Activated B cell treated with CpG ODN at 0.5 μM for 24 hours (primary cell): ENCODE results near the gene RRP1. TPM values are rescaled to one million over a fixed set of nuclear protein-coding genes. Genes with fewer than 3 reads are reported as not detected.

Experiments used
- ATAC-seq: fragments of 200-7000 bp; cut with Tn5 transposase; one replicate; pipeline ENCODE4 v1.10.0; 2021; ENCODE audit warnings: low read depth, mild to moderate bottlenecking, moderate library complexity
- CTCF ChIA-PET: fragments of 350-600 bp; sonication (Branson Sonifier 250); formaldehyde crosslinking; loops from one replicate; lab custom pipeline; 2021; ENCODE audit warnings: antibody characterized with exemption; lab: Charles Lee
- POLR2A ChIA-PET: fragments of 350-600 bp; sonication (Branson Sonifier 250); formaldehyde crosslinking; loops from one replicate; lab custom pipeline; 2021; ENCODE audit warnings: antibody characterized with exemption; lab: Charles Lee
- DNase-seq: peaks from one replicate; pipeline ENCODE4 v3.0.0; 2022
- H3K27ac Mint-ChIP-seq: one replicate; pipeline ENCODE4 v1.8.0; 2020; ENCODE audit warnings: mixed read lengths
- H3K27me3 Mint-ChIP-seq: one replicate; pipeline ENCODE4 v1.8.0; 2021; ENCODE audit warnings: mixed read lengths
- H3K36me3 Mint-ChIP-seq: one replicate; pipeline ENCODE4 v1.8.0; 2021; ENCODE audit warnings: low read depth, mixed read lengths
- H3K4me1 Mint-ChIP-seq: one replicate; pipeline ENCODE4 v1.8.0; 2021; ENCODE audit warnings: mixed read lengths
- H3K4me3 Mint-ChIP-seq: one replicate; pipeline ENCODE4 v1.8.0; 2020; ENCODE audit warnings: mild to moderate bottlenecking, mixed read lengths
- H3K9me3 Mint-ChIP-seq: one replicate; pipeline ENCODE4 v1.8.0; 2020; ENCODE audit warnings: mixed read lengths
- intact Hi-C: fragments of 100-400 bp; cut with micrococcal nuclease; formaldehyde crosslinking; loops from one replicate; pipeline ENCODE4 v1.15.1; 2024
- total RNA-seq: library from RNA; stranded (reverse); gene quantifications from 2 replicates; pipeline ENCODE4 v1.2.3, GENCODE V29; 2022
- TF ChIP-seq, protein P1 (sequence below): fragments of 200-600 bp; IDR thresholded peaks from one replicate; pipeline ENCODE4 v1.8.0; 2022; ENCODE audit warnings: antibody characterized with exemption, mild to moderate bottlenecking

The RRP1 gene
- total RNA-seq, 1 donor from 2014 or later, result 36.8 TPM

DNA sequence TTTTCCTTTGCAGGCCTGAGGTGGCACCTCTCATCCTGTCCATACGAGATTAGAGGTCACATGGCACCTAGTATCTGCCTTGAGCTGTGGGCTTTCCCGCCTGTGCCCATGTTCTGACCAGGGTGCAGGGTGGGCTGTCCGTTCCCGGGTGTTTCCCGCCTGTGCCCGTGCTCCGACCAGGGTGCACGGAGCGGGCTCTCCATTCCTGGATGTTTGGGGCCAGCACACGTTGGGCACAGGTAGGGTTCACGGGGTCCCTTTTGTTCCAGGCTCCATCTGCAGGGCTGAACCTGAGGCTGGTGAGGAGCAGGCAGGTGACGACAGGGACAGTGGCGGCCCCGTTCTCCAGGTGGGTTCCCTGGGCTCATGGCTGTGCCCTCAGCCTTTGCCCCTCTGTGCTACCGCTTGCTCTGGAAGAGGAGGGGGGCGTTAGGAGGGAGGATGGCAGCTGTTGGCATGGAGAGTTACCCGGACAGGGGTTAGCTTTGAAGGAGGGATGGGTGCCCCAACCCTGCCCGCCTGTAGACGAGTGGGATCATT is 10.0 kb downstream of the RRP1 start:
- Mint-ChIP-seq H3K36me3 (peaks cover 94% of the 10 kb centered on the region), H3K4me3 (no peak overlapping the region), H3K27ac (no peak overlapping the region), H3K9me3 (no peaks in the 10 kb centered on the region), H3K27me3 (no peaks in the 10 kb centered on the region), H3K4me1 (peaks cover 9% of the 10 kb centered on the region)
- ChIA-PET CTCF (no interaction called here), POLR2A (interaction anchor here (0.7 kb wide), 1 partner anchor 22 kb away, joined by 4 read pairs; no protein-coding TSS in a partner anchor)
- ATAC-seq, result no peak
- intact Hi-C loops, result no loop called here
- DNase-seq, result no peak
- TF ChIP-seq, protein P1, sequence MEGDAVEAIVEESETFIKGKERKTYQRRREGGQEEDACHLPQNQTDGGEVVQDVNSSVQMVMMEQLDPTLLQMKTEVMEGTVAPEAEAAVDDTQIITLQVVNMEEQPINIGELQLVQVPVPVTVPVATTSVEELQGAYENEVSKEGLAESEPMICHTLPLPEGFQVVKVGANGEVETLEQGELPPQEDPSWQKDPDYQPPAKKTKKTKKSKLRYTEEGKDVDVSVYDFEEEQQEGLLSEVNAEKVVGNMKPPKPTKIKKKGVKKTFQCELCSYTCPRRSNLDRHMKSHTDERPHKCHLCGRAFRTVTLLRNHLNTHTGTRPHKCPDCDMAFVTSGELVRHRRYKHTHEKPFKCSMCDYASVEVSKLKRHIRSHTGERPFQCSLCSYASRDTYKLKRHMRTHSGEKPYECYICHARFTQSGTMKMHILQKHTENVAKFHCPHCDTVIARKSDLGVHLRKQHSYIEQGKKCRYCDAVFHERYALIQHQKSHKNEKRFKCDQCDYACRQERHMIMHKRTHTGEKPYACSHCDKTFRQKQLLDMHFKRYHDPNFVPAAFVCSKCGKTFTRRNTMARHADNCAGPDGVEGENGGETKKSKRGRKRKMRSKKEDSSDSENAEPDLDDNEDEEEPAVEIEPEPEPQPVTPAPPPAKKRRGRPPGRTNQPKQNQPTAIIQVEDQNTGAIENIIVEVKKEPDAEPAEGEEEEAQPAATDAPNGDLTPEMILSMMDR, result no peak

DNA sequence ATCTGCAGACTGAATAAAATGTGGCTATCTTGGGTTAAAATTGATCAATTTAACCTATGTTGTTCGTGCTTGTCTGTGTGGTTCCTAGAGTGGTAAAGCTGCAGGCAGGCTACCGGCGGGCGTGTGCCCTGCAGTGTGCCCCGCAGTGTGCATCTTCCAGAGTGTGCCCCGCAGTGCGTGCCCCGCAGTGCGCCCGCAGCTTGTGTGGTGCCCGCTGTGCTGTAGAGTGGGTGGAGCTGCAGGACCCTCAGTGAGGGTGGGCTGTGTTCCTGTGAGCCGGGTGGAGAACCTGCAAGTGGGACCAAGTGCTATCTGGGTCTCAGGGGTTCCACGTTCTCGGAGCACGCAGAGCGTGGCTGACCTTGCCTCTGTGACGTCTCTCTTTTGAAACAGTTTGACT is 10.7 kb downstream of the RRP1 start:
- peaks cover 16% of the 10 kb centered on the region for H3K4me1 Mint-ChIP-seq

DNA sequence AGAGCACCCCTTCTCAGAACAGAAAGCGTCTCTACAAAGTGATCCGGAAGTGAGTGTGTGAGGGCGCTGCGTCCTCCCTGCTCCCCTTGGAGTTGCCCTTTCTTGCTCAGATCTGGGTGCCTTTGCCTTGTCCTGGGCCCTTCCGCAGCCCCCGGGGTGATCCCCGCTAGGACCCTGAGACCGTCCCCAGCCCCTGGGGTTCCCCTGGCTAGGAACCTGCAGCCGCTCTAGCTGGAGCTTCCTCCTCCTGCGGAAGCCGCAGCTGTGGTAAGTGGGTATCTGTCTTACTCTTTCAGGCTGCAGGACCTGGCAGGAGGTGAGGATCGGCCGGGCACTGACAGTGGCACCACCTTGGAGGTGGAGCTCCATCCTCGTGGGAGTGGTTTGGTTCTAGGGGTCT is 11.2 kb downstream of the RRP1 start:
- H3K9me3 Mint-ChIP-seq, result no peaks in the 10 kb centered on the region
- no peaks in the 10 kb centered on the region for H3K27me3 Mint-ChIP-seq
- ATAC-seq (no peak), DNase-seq (no peak)
- POLR2A ChIA-PET, result no interaction called here
- peaks cover 21% of the 10 kb centered on the region for H3K4me1 Mint-ChIP-seq
- no peak overlapping the region for H3K4me3 Mint-ChIP-seq
- TF ChIP-seq, protein P1, result no peak
- H3K27ac Mint-ChIP-seq, result no peak overlapping the region
- CTCF ChIA-PET, result no interaction called here
- H3K36me3 Mint-ChIP-seq, result peaks cover 87% of the 10 kb centered on the region
- intact Hi-C loops, result no loop called here

More for the DNA sequence above, 10.7 kb downstream of the RRP1 start:
- Mint-ChIP-seq H3K27ac (no peak overlapping the region), H3K4me3 (no peak overlapping the region), H3K36me3 (peaks cover 87% of the 10 kb centered on the region), H3K9me3 (no peaks in the 10 kb centered on the region), H3K27me3 (no peaks in the 10 kb centered on the region)
- CTCF ChIA-PET, result no interaction called here
- DNase-seq (no peak), ATAC-seq (no peak)
- TF ChIP-seq, protein P1, result no peak
- POLR2A ChIA-PET, result no interaction called here
- intact Hi-C loops, result no loop called here

DNA sequence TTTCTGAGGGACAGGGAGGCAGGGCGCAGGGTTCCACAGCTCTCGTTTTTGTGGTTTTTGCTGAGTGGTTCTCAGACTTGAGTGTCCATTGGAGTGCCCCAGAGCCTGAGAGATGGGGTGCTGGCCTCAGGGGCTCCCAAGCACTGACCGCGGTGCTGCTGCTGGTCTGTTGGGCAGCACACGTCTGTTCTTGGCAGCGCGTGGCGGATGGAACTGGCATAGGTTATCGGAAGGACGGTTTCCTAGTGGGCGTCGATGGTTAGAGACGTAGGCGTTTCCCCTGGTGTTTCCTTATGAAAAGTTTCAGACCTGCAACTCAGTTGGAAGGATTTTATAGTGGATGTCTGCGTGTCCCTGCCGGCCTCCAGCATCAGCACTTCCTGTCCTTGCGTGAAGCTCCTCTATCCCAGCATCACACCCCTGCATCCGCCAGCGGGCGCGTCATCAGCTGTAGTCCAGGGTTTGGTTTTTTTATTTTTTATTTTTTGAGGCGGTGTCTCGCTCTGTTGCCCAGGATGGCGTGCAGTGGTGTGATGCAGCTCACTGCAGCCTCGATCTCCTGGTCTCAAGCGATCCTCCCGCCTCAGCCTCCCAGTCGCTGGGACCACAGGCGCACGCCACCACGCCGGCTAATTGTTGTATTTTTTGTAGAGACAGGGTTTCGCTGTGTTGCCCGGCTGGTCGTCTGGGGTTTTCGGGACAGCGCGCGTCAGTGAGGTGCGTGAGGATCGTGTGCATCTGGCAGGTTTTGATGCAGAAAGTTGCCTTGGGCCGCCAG is 11.8 kb downstream of the RRP1 start:
- Mint-ChIP-seq H3K36me3 (peaks cover 84% of the 10 kb centered on the region), H3K4me1 (peaks cover 27% of the 10 kb centered on the region)

More for the DNA sequence above, 11.8 kb downstream of the RRP1 start:
- intact Hi-C loops, result no loop called here
- POLR2A ChIA-PET, result no interaction called here
- H3K27me3 Mint-ChIP-seq, result no peaks in the 10 kb centered on the region
- CTCF ChIA-PET, result no interaction called here
- H3K27ac Mint-ChIP-seq, result no peak overlapping the region
- no peak overlapping the region for H3K4me3 Mint-ChIP-seq
- H3K9me3 Mint-ChIP-seq, result no peaks in the 10 kb centered on the region
- DNase-seq, result no peak
- ATAC-seq, result no peak
- TF ChIP-seq, protein P1, result no peak
